Measurements from ENCODE around the gene FKTN. TPM values are rescaled to one million over a fixed set of nuclear protein-coding genes. Genes with fewer than 3 reads are reported as not detected.

Gene FKTN
- total RNA-seq, 1 donor from 2014 or later: 19.5 TPM

GRCh38 chr9:105593145-105593544, 35.2 kb downstream of the FKTN start:
- TF ChIP-seq CTCF (conservative IDR thresholded peaks at IDR 0.05; ENCODE audit: low read depth, low read length): no peak
- H3K4me3 ChIP-seq (ENCODE audit: low read depth, low read length): no peak overlapping the region
- DNase-seq (ENCODE audit: low read depth): no peak

- peak; percentile 57 for TF ChIP-seq CTCF (conservative IDR thresholded peaks at IDR 0.05; ENCODE audit: low read depth, low read length)
- DNase-seq (ENCODE audit: low read depth): peak; percentile 10
- no peak overlapping the region for H3K4me3 ChIP-seq (ENCODE audit: low read depth, low read length)
Measured at GRCh38 chr9:105608721-105609598, 51.0 kb downstream of the FKTN start.

- no peak for DNase-seq (ENCODE audit: low read depth)
- TF ChIP-seq CTCF (conservative IDR thresholded peaks at IDR 0.05; ENCODE audit: low read depth, low read length): no peak
- no peak overlapping the region for H3K4me3 ChIP-seq (ENCODE audit: low read depth, low read length)
Measured at GRCh38 chr9:105621001-105621400, 63.1 kb downstream of the FKTN start.

GRCh38 chr9:105625088-105625487, 67.2 kb downstream of the FKTN start:
- no peak overlapping the region for H3K4me3 ChIP-seq (ENCODE audit: low read depth, low read length)
- TF ChIP-seq CTCF (conservative IDR thresholded peaks at IDR 0.05; ENCODE audit: low read depth, low read length): no peak
- DNase-seq (ENCODE audit: low read depth): no peak

GRCh38 chr9:105632807-105633206, 74.9 kb downstream of the FKTN start:
- no peak for DNase-seq (ENCODE audit: low read depth)
- TF ChIP-seq CTCF (conservative IDR thresholded peaks at IDR 0.05; ENCODE audit: low read depth, low read length): no peak
- H3K4me3 ChIP-seq (ENCODE audit: low read depth, low read length): no peak overlapping the region

- no peak overlapping the region for H3K4me3 ChIP-seq (ENCODE audit: low read depth, low read length)
- DNase-seq (ENCODE audit: low read depth): no peak
- no peak for TF ChIP-seq CTCF (conservative IDR thresholded peaks at IDR 0.05; ENCODE audit: low read depth, low read length)
Measured at GRCh38 chr9:105633411-105633810, 75.5 kb downstream of the FKTN start.

- TF ChIP-seq CTCF (conservative IDR thresholded peaks at IDR 0.05; ENCODE audit: low read depth, low read length): no peak
- DNase-seq (ENCODE audit: low read depth): no peak
- no peak overlapping the region for H3K4me3 ChIP-seq (ENCODE audit: low read depth, low read length)
Measured at GRCh38 chr9:105636331-105636730, 78.4 kb downstream of the FKTN start.
